ENCODE measurements around the gene CRAT.

Gene CRAT

GRCh38 chr9:129110740-129111527, at the start of gene CRAT, which contains the start of gene PTPA:
Gene CRAT, minus strand, starts transcription at chr9:129110793. Its CDS starts 284 bp downstream, at chr9:129110509.
Gene PTPA, plus strand, starts transcription at chr9:129111415. Its CDS starts 186 bp downstream, at chr9:129111601.
- DNase-seq (ENCODE audit: low read depth, low spot score), result peak; percentile 91

GRCh38 chr9:129156163-129156562, 45.6 kb upstream of the CRAT start:
- DNase-seq (ENCODE audit: low read depth, low spot score), result no peak

- no peak for DNase-seq (ENCODE audit: low read depth, low spot score)
Observed at GRCh38 chr9:129154866-129155477, 44.4 kb upstream of the CRAT start.

GRCh38 chr9:129151469-129151868, 40.9 kb upstream of the CRAT start:
- no peak for DNase-seq (ENCODE audit: low read depth, low spot score)

- DNase-seq (ENCODE audit: low read depth, low spot score), result no peak
Observed at GRCh38 chr9:129150672-129151211, 40.1 kb upstream of the CRAT start.

- no peak for DNase-seq (ENCODE audit: low read depth, low spot score)
Observed at GRCh38 chr9:129150122-129150521, 39.5 kb upstream of the CRAT start.

GRCh38 chr9:129149442-129149841, 38.8 kb upstream of the CRAT start:
- no peak for DNase-seq (ENCODE audit: low read depth, low spot score)

- no peak for DNase-seq (ENCODE audit: low read depth, low spot score)
Observed at GRCh38 chr9:129148463-129149204, 38.0 kb upstream of the CRAT start.

- DNase-seq (ENCODE audit: low read depth, low spot score), result peak; percentile 57
Observed at GRCh38 chr9:129146441-129146941, 35.9 kb upstream of the CRAT start.

- peak; percentile 98 for DNase-seq (ENCODE audit: low read depth, low spot score)
Observed at GRCh38 chr9:129145841-129146292, 35.3 kb upstream of the CRAT start.

GRCh38 chr9:129145316-129145715, 34.7 kb upstream of the CRAT start:
- no peak for DNase-seq (ENCODE audit: low read depth, low spot score)

- DNase-seq (ENCODE audit: low read depth, low spot score), result peak; percentile 94
Observed at GRCh38 chr9:129143031-129143927, 32.7 kb upstream of the CRAT start.

- DNase-seq (ENCODE audit: low read depth, low spot score), result no peak
Observed at GRCh38 chr9:129142138-129142935, 31.7 kb upstream of the CRAT start.

- DNase-seq (ENCODE audit: low read depth, low spot score), result no peak
Observed at GRCh38 chr9:129141066-129142041, 30.8 kb upstream of the CRAT start.

- DNase-seq (ENCODE audit: low read depth, low spot score), result peak; percentile 79
Observed at GRCh38 chr9:129140397-129141065, 29.9 kb upstream of the CRAT start.

- peak; percentile 98 for DNase-seq (ENCODE audit: low read depth, low spot score)
Observed at GRCh38 chr9:129139993-129140396, 29.4 kb upstream of the CRAT start.

GRCh38 chr9:129139233-129139992, 28.8 kb upstream of the CRAT start:
- DNase-seq (ENCODE audit: low read depth, low spot score), result peak; percentile 90

Measured in ELF-1 (cell line).